GM18861 (cell line): Measurements from ENCODE around the gene ZNF22.

Experiments
- ATAC-seq: cut with Tn5 transposase; IDR thresholded peaks from one replicate; pipeline ENCODE4 v1.9.1; 2021; ENCODE audit not compliant: unreplicated experiment

Gene ZNF22

GRCh38 chr10:45000752-45001380 lies at the start of gene ZNF22:
ZNF22 (plus strand) TSS chr10:45000923; CDS start chr10:45003369, 2,446 bp downstream.
- ATAC-seq: peak; percentile 49

DNA sequence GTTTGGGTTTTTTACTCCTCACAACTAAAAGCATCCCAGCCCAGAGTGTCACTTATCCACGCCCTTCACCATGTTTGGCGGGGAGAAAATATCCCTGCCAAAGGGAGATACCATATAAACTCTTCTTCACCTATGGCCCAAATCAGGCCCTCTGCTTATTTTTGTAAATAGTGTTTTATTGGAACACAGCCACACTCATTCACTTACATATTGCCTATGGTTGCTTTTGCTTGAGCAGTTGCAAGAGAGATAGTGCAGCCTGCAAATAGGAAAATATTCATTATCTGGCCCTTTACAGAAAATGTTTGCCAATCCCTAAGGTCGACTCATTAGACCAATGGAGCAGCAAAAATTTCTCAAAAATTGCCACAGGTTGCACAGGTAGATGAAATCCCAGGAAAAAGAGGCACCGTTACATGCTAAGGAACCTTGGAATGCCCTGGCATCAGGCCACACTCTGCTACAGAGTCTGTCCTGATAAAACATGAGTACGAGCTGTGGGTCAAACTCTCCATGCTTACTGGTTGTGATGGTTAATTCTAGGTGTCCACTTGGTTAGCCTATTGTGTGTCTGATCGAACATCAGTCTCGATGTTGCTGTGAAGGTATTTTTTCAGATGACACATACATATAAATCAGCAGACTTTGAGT lies 49.0 kb upstream of the ZNF22 start:
- no peak for ATAC-seq

GRCh38 chr10:44952779-44953231 lies 47.9 kb upstream of the ZNF22 start:
- no peak for ATAC-seq

- no peak for ATAC-seq
Measured at GRCh38 chr10:44954042-44954441, 46.7 kb upstream of the ZNF22 start.

GRCh38 chr10:44954962-44955361 lies 45.8 kb upstream of the ZNF22 start:
- ATAC-seq: no peak

- no peak for ATAC-seq
Measured at GRCh38 chr10:44955413-44956070, 45.2 kb upstream of the ZNF22 start.

GRCh38 chr10:44956226-44956625 lies 44.5 kb upstream of the ZNF22 start:
- ATAC-seq: no peak

- ATAC-seq: no peak
Measured at GRCh38 chr10:44956717-44957706, 43.7 kb upstream of the ZNF22 start.

DNA sequence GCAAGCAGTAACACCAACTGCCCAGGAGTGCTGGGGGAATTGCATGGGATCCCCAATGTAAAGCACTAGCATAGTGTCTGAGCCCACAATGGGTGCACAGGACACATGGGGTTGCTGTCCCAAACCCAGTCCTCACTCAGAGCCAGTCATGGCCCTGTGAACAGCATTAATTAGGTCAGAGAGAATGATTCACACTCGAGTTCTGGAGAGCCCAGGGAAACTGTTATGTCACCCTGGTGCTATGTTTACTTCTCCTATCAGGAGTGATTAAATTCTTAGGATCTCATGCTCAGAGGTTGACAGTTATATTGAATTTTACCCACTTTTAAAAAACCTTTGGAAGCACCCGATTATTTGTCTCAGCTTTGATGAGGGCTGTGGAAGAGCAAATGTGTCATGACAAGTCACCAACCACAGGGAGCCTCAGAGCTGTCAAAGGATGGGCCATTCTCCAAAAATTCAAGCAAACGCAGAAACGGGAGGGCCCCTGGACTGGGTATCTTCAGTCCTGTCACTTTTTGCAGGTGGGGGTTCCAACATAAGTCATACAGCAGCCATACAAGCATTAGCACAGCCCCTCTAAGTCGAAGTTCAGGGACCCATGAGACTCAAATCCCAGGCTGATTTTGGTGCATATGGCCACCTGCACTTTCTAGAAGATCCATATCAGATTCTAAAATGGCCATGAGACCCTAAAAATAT lies 42.4 kb upstream of the ZNF22 start:
- ATAC-seq: no peak

DNA sequence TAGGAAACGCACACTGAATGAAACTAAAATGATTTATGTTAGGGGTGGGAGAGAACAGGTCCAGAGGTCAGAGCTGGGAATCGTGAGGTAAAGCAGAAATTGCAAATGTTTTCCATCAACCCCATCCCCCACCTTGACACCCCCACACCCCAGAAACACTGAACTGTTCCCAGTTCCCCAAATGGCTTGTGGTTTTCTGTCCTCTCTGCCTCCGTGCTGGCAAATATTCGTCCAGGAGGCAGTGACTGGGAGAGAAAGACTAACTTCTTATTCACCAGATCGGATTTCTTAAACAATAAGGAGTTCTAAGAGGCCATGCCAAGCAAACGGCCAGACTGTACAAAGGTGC lies 41.9 kb upstream of the ZNF22 start:
- no peak for ATAC-seq

DNA sequence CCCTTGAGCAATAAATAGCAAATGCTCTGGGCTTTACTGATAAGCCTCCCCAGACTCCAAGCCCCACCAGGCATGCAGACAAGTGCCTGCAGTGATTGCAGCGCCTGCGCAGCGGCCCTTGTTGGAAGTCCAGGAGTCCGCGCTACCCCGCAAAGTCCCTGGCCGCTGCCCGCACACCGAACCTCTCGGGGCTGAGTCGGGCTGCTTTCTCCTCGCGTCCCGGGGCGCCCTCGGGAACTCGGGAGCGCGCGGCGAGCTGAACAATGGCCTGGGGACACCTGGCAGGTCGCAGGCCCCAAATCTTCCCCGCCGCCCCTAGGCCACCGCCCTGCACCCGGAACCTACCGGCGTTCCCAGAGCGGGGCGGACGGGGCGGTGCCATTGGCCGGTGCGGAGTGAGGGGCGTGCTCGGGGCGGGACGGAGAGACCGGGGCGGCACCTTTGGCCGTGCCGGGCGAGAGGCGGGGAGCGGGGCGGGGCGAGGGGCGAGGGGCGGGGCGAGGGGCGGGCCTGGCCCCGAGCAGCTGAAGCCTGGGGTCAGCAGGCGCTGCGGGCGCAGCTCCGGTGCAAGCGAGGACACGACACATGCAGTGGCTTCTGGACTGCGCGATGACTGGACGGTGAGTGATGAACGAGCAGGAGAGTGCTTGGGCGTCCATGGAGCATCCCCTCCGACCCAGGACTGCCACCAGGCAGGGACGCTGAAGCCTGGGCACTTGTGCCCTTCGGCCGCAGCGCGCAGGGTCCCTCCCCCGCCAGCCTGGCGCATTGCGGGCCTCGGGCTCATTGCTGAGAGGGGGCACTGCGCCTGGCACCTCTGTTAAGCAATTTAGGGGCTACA lies 41.3 kb upstream of the ZNF22 start, which contains the start of gene RASSF4:
Gene RASSF4 (plus strand): TSS at position 556 of the 841 bp plus-strand sequence. CDS start 10,401 bp downstream, outside the sequence.
- peak; percentile 81 for ATAC-seq

DNA sequence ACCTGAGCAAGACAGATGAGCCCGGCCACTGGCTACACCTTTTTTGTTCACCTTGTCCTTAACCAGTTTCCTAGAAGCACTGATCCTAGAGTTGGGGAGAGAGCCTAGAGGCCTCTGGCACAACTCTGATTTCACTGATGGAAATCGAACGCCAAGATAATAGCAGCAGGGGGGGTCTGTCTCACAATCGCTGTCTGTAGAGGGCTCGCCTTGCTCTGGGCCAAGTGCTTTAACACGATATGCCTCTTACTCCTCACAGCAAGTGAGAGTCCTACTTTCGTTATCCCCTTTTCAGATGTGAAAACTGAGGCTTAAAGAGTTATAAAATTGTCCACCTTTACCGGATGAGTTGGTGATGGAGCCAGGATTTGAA lies 40.6 kb upstream of the ZNF22 start:
- no peak for ATAC-seq

GRCh38 chr10:44960482-44961229 lies 40.1 kb upstream of the ZNF22 start:
- ATAC-seq: no peak

- no peak for ATAC-seq
Measured at GRCh38 chr10:44961230-44961571, 39.5 kb upstream of the ZNF22 start.

GRCh38 chr10:44961931-44962750 lies 38.6 kb upstream of the ZNF22 start:
- no peak for ATAC-seq

DNA sequence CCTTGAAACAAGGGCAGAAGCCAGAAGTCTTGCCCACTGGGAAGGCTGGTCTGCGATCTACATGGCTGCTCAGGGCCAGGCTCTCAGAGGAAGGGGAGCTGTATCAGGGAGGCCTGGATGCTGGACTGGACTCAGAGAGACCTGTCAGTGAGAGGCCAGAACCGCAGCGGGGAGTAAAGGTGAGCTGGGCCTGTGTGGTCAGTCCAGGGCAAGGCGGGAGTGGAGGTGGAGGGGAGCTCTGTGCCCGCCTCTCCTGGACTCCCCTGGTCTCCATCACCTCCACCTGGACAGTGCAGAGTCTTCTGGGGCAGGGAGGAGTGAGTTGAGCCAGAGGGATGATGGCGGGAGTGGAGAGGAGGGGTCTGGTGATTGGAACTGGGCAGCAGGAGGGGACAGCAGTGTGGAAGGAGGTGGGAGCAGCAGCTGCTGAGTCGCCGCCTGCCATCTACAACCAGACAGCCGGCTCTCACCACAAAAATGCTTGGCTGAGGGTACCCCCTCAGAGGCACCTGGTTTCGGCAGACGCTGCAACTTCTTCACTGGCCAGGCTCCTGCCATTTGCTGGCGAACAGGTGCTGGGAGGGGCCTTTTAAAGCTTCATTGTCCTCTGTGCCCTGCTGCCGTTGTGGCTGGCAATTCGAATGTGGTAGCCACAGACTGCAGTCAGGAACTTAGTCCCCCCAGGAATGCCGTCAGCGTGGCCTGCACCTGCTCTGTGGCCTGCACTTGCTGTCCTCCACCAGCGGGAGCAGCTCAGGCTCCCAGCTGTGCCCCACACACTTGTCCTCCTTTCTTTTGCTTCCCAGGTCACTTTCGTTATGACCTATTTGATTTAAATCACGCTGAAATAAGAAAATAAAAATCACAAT lies 37.6 kb upstream of the ZNF22 start:
- no peak for ATAC-seq
